HG03066 (cell line): ENCODE results near the gene XRCC2.
"Not testable (repeated sequence)": the region's sequence is repeated elsewhere in the genome, so short reads cannot be mapped to it uniquely, and the experiment has no call there.

ENCODE experiments used
- ATAC-seq: cut with Tn5 transposase; IDR thresholded peaks from one replicate; pipeline ENCODE4 v1.9.1; 2021; ENCODE audit warnings: low read depth; ENCODE audit not compliant: unreplicated experiment

Gene XRCC2

GRCh38 chr7:152675759-152676636 is at the start of gene XRCC2:
Gene XRCC2, minus strand, starts transcription at chr7:152676141. Its CDS starts 62 bp downstream, at chr7:152676079.
- peak; percentile 89 for ATAC-seq

GRCh38 chr7:152723364-152723763 is 47.4 kb upstream of the XRCC2 start:
- no peak for ATAC-seq

- ATAC-seq: not testable (repeated sequence)
These were observed 36.6 kb upstream of the XRCC2 start for GRCh38 chr7:152712412-152713042.

- ATAC-seq: no peak
These were observed 35.6 kb upstream of the XRCC2 start for GRCh38 chr7:152711444-152711944.

- no peak for ATAC-seq
These were observed 34.2 kb upstream of the XRCC2 start for GRCh38 chr7:152710153-152710442.

GRCh38 chr7:152709287-152710152 is 33.6 kb upstream of the XRCC2 start:
- no peak for ATAC-seq

GRCh38 chr7:152704796-152705384 is 28.9 kb upstream of the XRCC2 start:
- ATAC-seq: no peak

- ATAC-seq: no peak
These were observed 23.1 kb upstream of the XRCC2 start for GRCh38 chr7:152699079-152699478.

- not testable (repeated sequence) for ATAC-seq
These were observed 21.5 kb upstream of the XRCC2 start for GRCh38 chr7:152697268-152697974.

GRCh38 chr7:152692196-152692595 is 16.3 kb upstream of the XRCC2 start:
- not testable (repeated sequence) for ATAC-seq

- no peak for ATAC-seq
These were observed 7.4 kb upstream of the XRCC2 start for GRCh38 chr7:152683297-152683696.

- no peak for ATAC-seq
These were observed 2.1 kb upstream of the XRCC2 start for GRCh38 chr7:152677808-152678670.

GRCh38 chr7:152674860-152675758 is 832 bp downstream of the XRCC2 start:
- peak; percentile 34 for ATAC-seq

- ATAC-seq: no peak
These were observed 2.0 kb downstream of the XRCC2 start for GRCh38 chr7:152673897-152674296.

- no peak for ATAC-seq
These were observed 3.3 kb downstream of the XRCC2 start for GRCh38 chr7:152672626-152673025.

- ATAC-seq: no peak
These were observed 6.2 kb downstream of the XRCC2 start for GRCh38 chr7:152669758-152670157.

- ATAC-seq: no peak
These were observed 7.0 kb downstream of the XRCC2 start for GRCh38 chr7:152668975-152669374.

GRCh38 chr7:152667958-152668357 is 8.0 kb downstream of the XRCC2 start:
- peak; percentile 86 for ATAC-seq
